GM04503 (cell line): ENCODE results near the gene NECTIN2.
"Not testable (repeated sequence)": the region's sequence is repeated elsewhere in the genome, so short reads cannot be mapped to it uniquely, and the experiment has no call there.

Experiments
- DNase-seq: peaks from one replicate; pipeline ENCODE4 v3.0.0-alpha.2; 2012; ENCODE audit warnings: low read depth

Gene NECTIN2

GRCh38 chr19:44851427-44851826 is 5.3 kb downstream of the NECTIN2 start:
- no peak for DNase-seq

DNA sequence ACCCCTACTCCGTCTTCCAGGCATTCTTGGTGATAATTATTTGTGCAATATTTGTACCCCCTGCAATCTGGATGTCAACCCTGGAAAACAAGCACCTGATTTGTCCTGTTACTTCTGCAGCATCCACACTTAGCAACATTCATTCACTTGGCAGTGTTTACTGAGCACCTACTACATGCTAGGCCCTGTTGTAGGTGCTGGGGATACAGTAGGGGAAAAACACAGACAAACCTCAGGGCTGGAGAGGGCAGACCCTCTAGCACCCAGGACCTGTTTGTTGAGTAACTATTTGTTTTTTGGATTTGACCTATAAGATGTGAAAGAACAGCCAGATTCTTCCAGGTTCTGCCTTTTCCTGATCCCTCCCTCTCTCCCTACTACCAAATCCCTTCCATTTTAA is 9.5 kb downstream of the NECTIN2 start:
- DNase-seq: no peak

GRCh38 chr19:44856421-44857083 is 10.5 kb downstream of the NECTIN2 start:
- no peak for DNase-seq

- DNase-seq: no peak
Observed at GRCh38 chr19:44857837-44858236, 11.7 kb downstream of the NECTIN2 start.

GRCh38 chr19:44861576-44861975 is 15.5 kb downstream of the NECTIN2 start:
- DNase-seq: not testable (repeated sequence)

DNA sequence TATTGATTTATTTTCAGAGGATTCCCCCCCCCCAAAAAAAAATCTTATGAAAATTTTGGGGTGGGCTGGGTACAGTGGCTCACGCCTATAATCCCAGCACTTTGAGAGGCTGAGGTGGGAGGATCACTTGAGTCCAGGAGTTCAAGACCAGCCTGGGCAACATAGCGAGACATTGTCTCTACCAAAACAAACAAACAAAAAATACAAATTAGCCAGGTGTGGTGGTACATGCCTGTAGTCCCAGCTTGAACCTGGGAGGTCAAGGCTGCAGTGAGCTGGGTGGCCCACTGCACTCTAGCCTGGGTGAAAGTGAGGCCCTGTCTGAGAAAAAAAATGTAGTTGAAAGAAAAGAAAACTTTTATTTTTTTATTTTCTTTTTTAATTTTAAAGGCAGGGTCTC is 17.9 kb downstream of the NECTIN2 start:
- no peak for DNase-seq

GRCh38 chr19:44865196-44865767 is 19.2 kb downstream of the NECTIN2 start:
- DNase-seq: no peak

DNA sequence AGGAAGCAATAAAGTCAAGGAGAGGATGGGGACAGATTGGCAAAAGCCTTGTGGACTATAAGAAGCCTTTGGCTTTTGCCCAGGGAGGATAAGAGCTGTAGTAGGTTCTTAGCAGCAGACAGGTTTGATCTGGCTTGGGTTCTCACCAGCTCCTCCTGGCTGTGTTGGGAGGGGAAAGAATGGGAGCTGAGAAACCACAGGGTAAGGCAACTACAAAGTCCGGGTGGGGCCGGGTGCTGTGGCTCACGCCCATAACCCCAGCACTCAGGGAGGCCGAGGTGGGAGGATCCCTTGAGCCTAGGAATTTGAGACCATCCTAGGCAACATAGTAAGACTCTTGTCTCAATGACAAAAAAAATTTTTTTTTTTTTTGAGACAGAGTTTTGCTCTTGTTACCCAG is 20.6 kb downstream of the NECTIN2 start:
- DNase-seq: no peak

DNA sequence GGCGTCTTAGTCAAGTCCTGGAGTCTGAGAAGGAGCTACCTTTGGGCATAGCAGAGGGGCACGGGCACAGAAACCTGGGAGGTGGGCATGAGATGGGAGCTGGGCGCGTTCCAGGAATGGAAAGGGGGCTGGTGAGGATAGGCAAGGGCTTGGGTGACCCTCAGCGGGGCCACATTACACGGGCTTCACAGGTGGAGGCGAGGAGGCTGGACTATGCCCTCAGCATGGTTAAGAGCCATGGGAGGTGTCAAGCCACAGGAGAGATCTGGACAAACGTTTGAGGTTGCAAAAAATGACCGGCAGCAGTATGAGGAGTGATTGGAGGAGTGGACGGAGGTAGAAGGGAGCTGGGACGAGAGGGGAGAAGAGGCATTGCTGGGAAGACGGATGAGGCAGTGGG is 21.5 kb downstream of the NECTIN2 start:
- no peak for DNase-seq

DNA sequence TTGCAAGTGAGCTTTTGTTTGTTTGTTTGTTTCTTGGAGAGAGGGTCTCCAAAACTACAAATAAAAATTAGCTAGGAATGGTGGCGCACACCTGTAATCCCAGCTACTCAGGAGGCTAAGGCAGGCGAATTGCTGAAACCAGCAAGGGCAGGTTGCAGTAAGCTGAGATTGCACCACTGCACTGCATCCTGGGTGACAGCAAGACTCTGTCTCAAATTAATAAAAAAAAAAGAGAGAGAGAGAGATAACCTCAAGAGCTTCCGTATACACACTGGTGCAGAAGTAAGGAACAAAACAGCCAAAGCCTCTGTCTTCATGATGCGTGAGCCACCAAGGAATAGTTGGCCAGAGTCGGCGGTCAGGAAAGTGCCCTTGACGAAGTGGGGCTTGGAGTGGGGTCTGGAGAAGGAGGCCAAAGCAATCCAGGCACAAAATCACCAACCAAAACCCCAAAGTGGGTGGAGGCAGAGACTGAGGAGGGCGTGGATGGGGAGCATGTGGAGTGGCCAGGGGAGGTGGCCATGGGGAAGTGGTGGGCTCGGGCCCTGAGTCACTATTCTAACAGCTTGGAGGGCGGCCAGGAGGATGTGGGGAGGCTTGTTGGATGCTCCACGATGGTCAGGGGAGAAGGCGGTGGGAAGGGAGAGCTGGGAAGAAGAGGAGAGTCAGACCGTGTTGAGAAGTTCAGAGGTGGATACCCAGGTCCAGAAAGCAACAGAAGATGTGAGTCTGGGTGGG is 23.8 kb downstream of the NECTIN2 start:
- DNase-seq: no peak

GRCh38 chr19:44871809-44872208 is 25.7 kb downstream of the NECTIN2 start:
- DNase-seq: no peak

GRCh38 chr19:44872661-44873060 is 26.6 kb downstream of the NECTIN2 start:
- no peak for DNase-seq

GRCh38 chr19:44874317-44874716 is 28.2 kb downstream of the NECTIN2 start:
- DNase-seq: no peak

DNA sequence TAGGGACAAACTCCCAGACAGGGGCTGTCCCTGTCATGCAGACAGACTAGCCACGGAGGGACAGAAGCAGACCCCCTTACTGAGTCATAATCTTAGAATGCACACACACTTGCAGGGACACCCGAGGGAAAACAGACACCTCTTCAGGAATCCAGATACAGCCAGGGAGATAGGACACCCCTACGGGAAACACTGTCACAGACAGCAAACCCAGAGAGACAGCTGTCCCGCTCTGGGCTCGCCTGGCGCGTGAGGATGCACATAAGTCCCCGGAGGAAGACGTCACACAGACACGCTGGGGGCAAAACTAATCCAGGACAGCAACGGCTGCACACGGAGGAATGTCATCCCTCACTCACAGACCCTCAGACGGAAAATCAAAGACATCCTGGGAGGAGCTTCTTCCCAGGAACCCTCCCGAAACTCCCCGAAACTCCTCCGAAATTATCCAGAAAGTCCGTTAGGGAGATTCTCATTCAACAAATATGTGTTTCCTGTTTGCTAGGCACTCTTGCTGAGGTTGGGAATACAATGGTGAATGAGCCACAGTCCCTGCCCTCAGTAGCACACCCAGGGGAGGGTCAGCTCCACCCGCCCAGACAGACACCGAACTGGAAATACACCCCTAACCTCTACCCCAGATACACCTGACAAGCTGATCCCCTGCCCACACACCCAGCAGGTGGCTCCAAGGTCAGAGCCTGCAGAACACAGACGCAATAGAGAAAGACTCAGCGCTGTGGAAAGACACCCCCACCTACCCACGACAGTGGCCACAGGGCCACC is 29.8 kb downstream of the NECTIN2 start:
- DNase-seq: no peak

GRCh38 chr19:44876930-44877535 is 30.9 kb downstream of the NECTIN2 start:
- DNase-seq: no peak

DNA sequence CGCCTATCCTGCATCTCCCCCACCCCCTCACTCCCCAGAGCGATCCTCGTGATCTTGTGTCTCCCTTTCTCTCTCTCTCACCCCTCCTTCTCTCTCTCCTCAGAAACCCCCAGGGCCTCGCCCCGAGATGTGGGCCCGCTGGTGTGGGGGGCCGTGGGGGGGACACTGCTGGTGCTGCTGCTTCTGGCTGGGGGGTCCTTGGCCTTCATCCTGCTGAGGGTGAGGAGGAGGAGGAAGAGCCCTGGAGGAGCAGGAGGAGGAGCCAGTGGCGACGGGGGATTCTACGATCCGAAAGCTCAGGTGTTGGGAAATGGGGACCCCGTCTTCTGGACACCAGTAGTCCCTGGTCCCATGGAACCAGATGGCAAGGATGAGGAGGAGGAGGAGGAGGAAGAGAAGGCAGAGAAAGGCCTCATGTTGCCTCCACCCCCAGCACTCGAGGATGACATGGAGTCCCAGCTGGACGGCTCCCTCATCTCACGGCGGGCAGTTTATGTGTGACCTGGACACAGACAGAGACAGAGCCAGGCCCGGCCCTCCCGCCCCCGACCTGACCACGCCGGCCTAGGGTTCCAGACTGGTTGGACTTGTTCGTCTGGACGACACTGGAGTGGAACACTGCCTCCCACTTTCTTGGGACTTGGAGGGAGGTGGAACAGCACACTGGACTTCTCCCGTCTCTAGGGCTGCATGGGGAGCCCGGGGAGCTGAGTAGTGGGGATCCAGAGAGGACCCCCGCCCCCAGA is 32.2 kb downstream of the NECTIN2 start:
- DNase-seq: no peak

- DNase-seq: no peak
Observed at GRCh38 chr19:44879309-44880065, 33.4 kb downstream of the NECTIN2 start.

GRCh38 chr19:44882063-44882462 is 36.0 kb downstream of the NECTIN2 start:
- no peak for DNase-seq

- DNase-seq: not testable (repeated sequence)
Observed at GRCh38 chr19:44882619-44883397, 36.7 kb downstream of the NECTIN2 start.

GRCh38 chr19:44883922-44884321 is 37.8 kb downstream of the NECTIN2 start:
- no peak for DNase-seq
